Lower leg skin (tissue), 4 donors: Measurements from ENCODE around the gene EDN1. TPM values are rescaled to one million over a fixed set of nuclear protein-coding genes. Genes with fewer than 3 reads are reported as not detected.

Source experiments
- DNase-seq, 2 donors: peaks; one replicate each; pipeline ENCODE4 v3.0.0-alpha.2; 2019; ENCODE audit warnings: low spot score in 2 of 2
- H3K4me3 ChIP-seq: fragments of 200-600 bp; sonication (generic); 2 replicates; pipeline ENCODE4 v1.5.1; 2017; ENCODE audit warnings: mild to moderate bottlenecking, low read depth; ENCODE audit not compliant: poor library complexity, severe bottlenecking
- CTCF ChIP-seq, 3 donors: fragments of 450-650 bp; IDR thresholded peaks; one replicate each; pipeline ENCODE4 v1.5.1; 2016; ENCODE audit warnings: antibody characterized with exemption in 3 of 3, mild to moderate bottlenecking in 3 of 3, moderate library complexity in 2 of 3
- POLR2A ChIP-seq, 2 donors: fragments of 450-650 bp; IDR thresholded peaks; one replicate each; pipeline ENCODE4 v1.6.1; 2016 to 2017; ENCODE audit warnings: antibody characterized with exemption in 2 of 2, mild to moderate bottlenecking in 1 of 2, moderate library complexity in 1 of 2
- WGBS, 2 donors: methylation state at CpG; one replicate each; pipeline ENCODE4 v1.1.5; 2018; 5-methylcytosine and 5-hydroxymethylcytosine counted together
- intact Hi-C: fragments of 100-400 bp; cut with DNase I; formaldehyde crosslinking; loops from one replicate; pipeline ENCODE4 v1.15.0; 2023; ENCODE audit warnings: low total_unique reads
- total RNA-seq, 4 donors: library from RNA; depleted of rRNA; stranded (reverse); fragments of >200 nt; gene quantifications; one replicate each; pipeline ENCODE4 v1.1.0, GENCODE V29; 2016

EDN1 gene
- total RNA-seq, 4 donors from 2014 or later: 11.1 to 42.6 (median 15.5) TPM

DNA sequence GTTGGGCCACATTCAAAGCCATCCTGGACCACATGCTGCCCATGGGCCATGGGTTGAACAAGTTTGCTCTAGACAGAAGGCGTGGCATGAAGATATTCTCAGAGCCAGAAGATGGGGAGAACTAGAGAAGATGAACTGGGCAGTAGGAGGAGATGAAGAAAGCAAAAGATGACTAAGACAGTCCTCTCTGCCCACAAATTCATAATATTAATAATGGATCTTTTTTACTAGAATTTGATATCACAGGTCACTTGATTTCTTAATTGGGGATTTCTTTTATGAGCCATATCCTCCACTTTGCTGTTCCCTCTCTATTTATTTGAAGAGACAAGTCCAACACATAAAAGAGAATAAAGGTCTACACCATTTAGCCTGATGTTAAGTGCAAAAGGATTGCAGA is 25.5 kb upstream of the EDN1 start:
- H3K4me3 ChIP-seq: no peak overlapping the region
- TF ChIP-seq CTCF (IDR thresholded peaks at IDR 0.05): no peak
- TF ChIP-seq POLR2A (IDR thresholded peaks at IDR 0.05): no peak
- DNase-seq: no peak
- intact Hi-C loops: no loop called here
- 76 to 100% methylated on average over 1 of the region's 1 CpG for WGBS, 2 donors

DNA sequence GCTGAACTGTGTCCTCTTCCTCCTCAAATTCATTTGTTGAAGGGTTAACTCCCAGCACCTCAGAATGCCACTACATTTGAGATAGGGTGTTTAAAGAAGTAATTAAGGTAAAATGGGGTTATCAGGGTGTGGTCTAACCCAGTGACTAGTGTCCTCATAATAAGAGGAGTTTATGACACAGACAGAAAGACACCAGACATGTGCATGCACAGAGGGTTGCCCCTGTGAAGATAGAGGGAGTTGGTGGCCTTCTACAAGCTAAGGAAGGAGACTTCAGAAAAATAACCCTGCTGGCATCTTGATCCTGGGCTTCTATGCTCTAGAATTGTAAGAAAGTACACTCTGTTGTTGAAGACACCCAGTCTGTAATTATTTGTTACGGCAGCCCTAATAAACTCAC is 24.9 kb upstream of the EDN1 start:
- 91 to 95% methylated on average over 1 of the region's 1 CpG for WGBS, 2 donors
- no peak for DNase-seq
- H3K4me3 ChIP-seq: no peak overlapping the region
- intact Hi-C loops: no loop called here
- TF ChIP-seq CTCF (IDR thresholded peaks at IDR 0.05) (no peak), POLR2A (IDR thresholded peaks at IDR 0.05) (no peak)

DNA sequence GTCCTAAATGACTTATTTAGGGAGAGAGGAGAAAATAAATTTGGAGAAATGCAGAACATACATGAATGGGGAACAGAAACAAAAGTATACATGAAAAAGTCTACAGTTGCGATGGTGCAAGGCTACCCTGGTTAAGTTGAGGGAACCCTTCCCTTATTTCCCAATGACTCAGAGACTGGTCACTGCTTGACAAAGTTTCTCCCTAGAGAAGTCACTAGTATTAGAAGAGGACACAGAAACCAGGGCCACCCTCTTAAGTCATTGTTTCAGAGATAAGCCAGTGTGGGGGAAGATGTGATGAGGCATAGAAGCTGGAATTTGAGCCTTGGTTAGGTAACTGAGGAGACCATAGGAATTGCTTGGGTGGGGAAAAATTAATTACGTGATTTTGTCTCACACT is 24.4 kb upstream of the EDN1 start:
- 80 to 89% methylated on average over 2 of the region's 2 CpGs for WGBS, 2 donors
- TF ChIP-seq POLR2A (IDR thresholded peaks at IDR 0.05): no peak
- no peak for TF ChIP-seq CTCF (IDR thresholded peaks at IDR 0.05)
- intact Hi-C loops: no loop called here
- no peak for DNase-seq
- no peak overlapping the region for H3K4me3 ChIP-seq

GRCh38 chr6:12266571-12266970 is 23.6 kb upstream of the EDN1 start:
- 75 to 89% methylated on average over 2 of the region's 2 CpGs for WGBS, 2 donors
- intact Hi-C loops: no loop called here
- no peak for TF ChIP-seq CTCF (IDR thresholded peaks at IDR 0.05)
- TF ChIP-seq POLR2A (IDR thresholded peaks at IDR 0.05): no peak
- H3K4me3 ChIP-seq: no peak overlapping the region
- DNase-seq: no peak

DNA sequence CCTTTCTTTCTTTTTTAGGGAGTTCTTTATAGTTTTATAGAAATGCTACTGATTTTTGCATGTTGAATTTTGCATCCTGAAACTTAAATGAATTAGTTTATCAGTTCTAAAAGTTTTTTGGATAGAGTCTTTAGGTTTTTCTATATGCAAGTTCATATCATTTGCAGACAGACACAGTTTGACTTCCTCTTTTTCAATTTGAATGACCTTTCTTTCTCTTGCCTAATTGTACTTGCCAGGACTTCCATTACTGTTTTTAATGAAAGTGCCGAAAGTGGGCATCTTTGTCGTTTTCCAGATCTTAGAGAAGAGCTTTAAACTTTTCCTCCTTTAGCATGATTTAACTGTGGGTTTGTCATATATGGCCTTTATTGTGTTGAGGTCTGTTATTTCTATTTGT is 21.1 kb upstream of the EDN1 start:
- 69 to 73% methylated on average over 2 of the region's 2 CpGs for WGBS, 2 donors
- intact Hi-C loops: no loop called here
- no peak for DNase-seq
- TF ChIP-seq CTCF (IDR thresholded peaks at IDR 0.05) (no peak), POLR2A (IDR thresholded peaks at IDR 0.05) (no peak)
- no peak overlapping the region for H3K4me3 ChIP-seq

- 96 to 99% methylated on average over 4 of the region's 4 CpGs for WGBS, 2 donors
- H3K4me3 ChIP-seq: no peak overlapping the region
- DNase-seq: no peak
- intact Hi-C loops: no loop called here
- TF ChIP-seq POLR2A (IDR thresholded peaks at IDR 0.05) (no peak), CTCF (IDR thresholded peaks at IDR 0.05) (no peak)
Measured at GRCh38 chr6:12270551-12271230, 19.5 kb upstream of the EDN1 start.
